BJ (cell line): ENCODE results near the gene SGSM1. TPM values are rescaled to one million over a fixed set of nuclear protein-coding genes. Genes with fewer than 3 reads are reported as not detected.

Source experiments
- CTCF ChIA-PET: fragments of 350-600 bp; formaldehyde crosslinking; extraction: SDS; loops from one replicate; lab custom pipeline; 2021; ENCODE audit warnings: antibody characterized with exemption, inconsistent platforms; lab: Yijun Ruan, JAX
- POLR2A ChIA-PET: fragments of 300-600 bp; sonication (Branson Sonifier 250); formaldehyde crosslinking; extraction: SDS; loops from one replicate; lab custom pipeline; 2021; ENCODE audit warnings: antibody characterized with exemption; lab: Charles Lee
- DNase-seq: peaks from one replicate; pipeline ENCODE4 v3.0.0-alpha.2; 2011; ENCODE audit warnings: low read depth
- H3K27me3 ChIP-seq: 2 replicates; pipeline ENCODE4 v1.6.0; 2011; ENCODE audit warnings: low read length; ENCODE audit not compliant: control insufficient read depth, insufficient read depth
- H3K36me3 ChIP-seq: 2 replicates; pipeline ENCODE4 v1.5.1; 2011; ENCODE audit warnings: low read length; ENCODE audit not compliant: control insufficient read depth, insufficient read depth
- H3K4me3 ChIP-seq: 2 replicates; pipeline ENCODE4 v1.5.1; 2011; ENCODE audit warnings: low read depth, mild to moderate bottlenecking, control low read depth, low read length
- polyA plus RNA-seq: library from polyadenylated mRNA; depleted of rRNA; stranded (reverse); fragments of >200 nt; gene quantifications from 2 replicates; pipeline ENCODE4 v1.2.3, GENCODE V29; 2011
- TF ChIP-seq, protein P1 (sequence below): IDR thresholded peaks from 2 replicates; pipeline ENCODE4 v1.5.1; 2011; ENCODE audit warnings: low read depth, mild to moderate bottlenecking, control low read depth, inconsistent platforms, low read length, moderate library complexity; ENCODE audit not compliant: insufficient read depth

Gene SGSM1
- polyA plus RNA-seq, 1 experiment: not detected

GRCh38 chr22:24845041-24845898 is 39.3 kb downstream of the SGSM1 start:
- CTCF ChIA-PET: interaction anchor here (0.6 to 1.0 kb wide), 3 partner anchors 65 to 87 kb away, joined by 3 to 4 read pairs (median 3); no protein-coding TSS in a partner anchor
- DNase-seq: peak; percentile 4
- no peaks in the 10 kb centered on the region; the same call in 1 of the 2 replicates for H3K27me3 ChIP-seq
- no peak overlapping the region for H3K4me3 ChIP-seq
- H3K36me3 ChIP-seq: no peaks in the 10 kb centered on the region
- TF ChIP-seq, protein P1, sequence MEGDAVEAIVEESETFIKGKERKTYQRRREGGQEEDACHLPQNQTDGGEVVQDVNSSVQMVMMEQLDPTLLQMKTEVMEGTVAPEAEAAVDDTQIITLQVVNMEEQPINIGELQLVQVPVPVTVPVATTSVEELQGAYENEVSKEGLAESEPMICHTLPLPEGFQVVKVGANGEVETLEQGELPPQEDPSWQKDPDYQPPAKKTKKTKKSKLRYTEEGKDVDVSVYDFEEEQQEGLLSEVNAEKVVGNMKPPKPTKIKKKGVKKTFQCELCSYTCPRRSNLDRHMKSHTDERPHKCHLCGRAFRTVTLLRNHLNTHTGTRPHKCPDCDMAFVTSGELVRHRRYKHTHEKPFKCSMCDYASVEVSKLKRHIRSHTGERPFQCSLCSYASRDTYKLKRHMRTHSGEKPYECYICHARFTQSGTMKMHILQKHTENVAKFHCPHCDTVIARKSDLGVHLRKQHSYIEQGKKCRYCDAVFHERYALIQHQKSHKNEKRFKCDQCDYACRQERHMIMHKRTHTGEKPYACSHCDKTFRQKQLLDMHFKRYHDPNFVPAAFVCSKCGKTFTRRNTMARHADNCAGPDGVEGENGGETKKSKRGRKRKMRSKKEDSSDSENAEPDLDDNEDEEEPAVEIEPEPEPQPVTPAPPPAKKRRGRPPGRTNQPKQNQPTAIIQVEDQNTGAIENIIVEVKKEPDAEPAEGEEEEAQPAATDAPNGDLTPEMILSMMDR: no peak
- POLR2A ChIA-PET: no interaction called here

GRCh38 chr22:24847490-24847889 is 41.5 kb downstream of the SGSM1 start:
- no peaks in the 10 kb centered on the region for H3K36me3 ChIP-seq
- ChIA-PET CTCF (interaction anchor here (5.1 kb wide), 1 partner anchor 78 kb away, joined by 60 read pairs; no protein-coding TSS in a partner anchor), POLR2A (no interaction called here)
- H3K27me3 ChIP-seq: no peaks in the 10 kb centered on the region; the same call in 1 of the 2 replicates
- H3K4me3 ChIP-seq: no peak overlapping the region
- DNase-seq: no peak
- TF ChIP-seq, protein P1: no peak

DNA sequence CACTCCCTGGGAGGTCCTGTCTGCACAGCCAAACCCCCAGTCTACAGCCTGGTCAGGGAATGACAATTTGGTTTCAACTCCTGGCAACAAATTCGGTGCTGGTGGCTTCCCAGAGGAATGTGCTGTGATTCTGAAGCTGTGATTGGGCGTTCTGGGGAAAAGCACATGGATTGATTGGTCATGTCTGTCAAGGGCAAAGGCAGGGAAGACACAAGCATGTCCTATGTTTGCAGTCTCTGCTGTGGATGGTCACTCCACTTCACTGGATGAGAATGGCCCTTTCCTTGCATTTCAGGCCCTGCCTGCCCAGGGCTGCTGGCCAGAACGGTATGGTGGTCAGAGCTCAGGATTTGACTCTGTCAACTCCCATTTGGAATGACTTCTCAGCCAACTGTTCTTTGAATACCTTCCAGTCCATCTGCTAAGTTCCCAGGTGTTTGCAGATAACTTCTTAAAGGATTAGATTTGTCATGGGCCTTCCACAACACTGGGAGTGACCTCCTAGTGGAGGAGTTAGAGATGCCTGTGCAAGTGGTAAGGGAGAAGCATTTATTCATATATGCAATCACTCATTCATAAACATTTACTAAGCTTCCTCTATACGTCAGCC is 42.7 kb downstream of the SGSM1 start:
- TF ChIP-seq, protein P1: no peak
- Histone ChIP-seq H3K27me3 (no peaks in the 10 kb centered on the region), H3K36me3 (no peaks in the 10 kb centered on the region), H3K4me3 (no peak overlapping the region)
- CTCF ChIA-PET: interaction anchor here (5.1 kb wide), 1 partner anchor 79 kb away, joined by 60 read pairs; no protein-coding TSS in a partner anchor
- DNase-seq: no peak
- POLR2A ChIA-PET: no interaction called here

GRCh38 chr22:24855794-24856193 is 49.8 kb downstream of the SGSM1 start:
- TF ChIP-seq, protein P1: no peak
- no peak for DNase-seq
- ChIA-PET CTCF (no interaction called here), POLR2A (no interaction called here)
- no peaks in the 10 kb centered on the region for H3K36me3 ChIP-seq
- no peaks in the 10 kb centered on the region for H3K27me3 ChIP-seq
- no peak overlapping the region for H3K4me3 ChIP-seq

- no peak for DNase-seq
- Histone ChIP-seq H3K27me3 (no peaks in the 10 kb centered on the region), H3K36me3 (no peaks in the 10 kb centered on the region), H3K4me3 (no peak overlapping the region)
- TF ChIP-seq, protein P1: no peak
- ChIA-PET POLR2A (no interaction called here), CTCF (no interaction called here)
Observed at GRCh38 chr22:24857576-24857975, 51.6 kb downstream of the SGSM1 start.
